ENCODE data around the gene SPHKAP.
"Not testable (repeated sequence)": the region's sequence is repeated elsewhere in the genome, so short reads cannot be mapped to it uniquely, and the experiment has no call there.

The SPHKAP gene

GRCh38 chr2:228076695-228077094, 104.8 kb downstream of the SPHKAP start:
- Histone ChIP-seq H2AK5ac (ENCODE audit: low read depth, low read length) (peak overlapping the region; percentile 37), H3K18ac (ENCODE audit: low read length) (peak overlapping the region; percentile 38), H3K14ac (ENCODE audit: low read length) (peak overlapping the region; percentile 21)
- not testable (repeated sequence) for H3K4ac ChIP-seq (ENCODE audit: low read length); H3K79me1 ChIP-seq (ENCODE audit: low read depth, low read length); H2BK120ac ChIP-seq (ENCODE audit: low read depth, low read length); H4K91ac ChIP-seq (ENCODE audit: low read depth, low read length, poor library complexity); H3K27me3 ChIP-seq (ENCODE audit: control insufficient read depth in 3 of 3, insufficient read depth in 3 of 3, low read depth in 1 of 3, low read length in 3 of 3); H3K27ac ChIP-seq (replicated peaks; ENCODE audit: low read length); DNase-seq (ENCODE audit: low spot score); H4K8ac ChIP-seq (ENCODE audit: low read depth, low read length); H3K4me3 ChIP-seq (ENCODE audit: low read length in 2 of 2); H3K9ac ChIP-seq (ENCODE audit: low read depth, low read length, poor library complexity); H3K4me1 ChIP-seq (ENCODE audit: control insufficient read depth in 2 of 2, insufficient read depth in 1 of 2, low read depth in 1 of 2, low read length in 2 of 2); H3K36me3 ChIP-seq (replicated peaks in 1 of 2; ENCODE audit: control insufficient read depth in 2 of 2, insufficient read depth in 2 of 2, low read length in 2 of 2); H2AFZ ChIP-seq (ENCODE audit: low read length); H3K23ac ChIP-seq (ENCODE audit: low read depth, low read length, poor library complexity); H3K4me2 ChIP-seq (ENCODE audit: insufficient read depth, low read length, poor library complexity, severe bottlenecking); H3K9me3 ChIP-seq (replicated peaks in 1 of 2; ENCODE audit: control insufficient read depth in 2 of 2, insufficient read depth in 1 of 2, low read depth in 1 of 2, low read length in 2 of 2); H2BK5ac ChIP-seq (ENCODE audit: low read length); H2BK12ac ChIP-seq (ENCODE audit: low read length); H2BK15ac ChIP-seq (ENCODE audit: low read length)
- WGBS, 2 donors (ENCODE audit: extremely low coverage in 2 of 2, insufficient read length in 2 of 2, insufficient replicate concordance in 1 of 2) = no CpG with 5 or more reads among the region's 1 CpG

GRCh38 chr2:228072669-228073068, 108.8 kb downstream of the SPHKAP start:
- H3K27ac ChIP-seq (replicated peaks; ENCODE audit: low read length) = no peak overlapping the region

GRCh38 chr2:228067309-228067708, 114.2 kb downstream of the SPHKAP start:
- no peak overlapping the region for H3K18ac ChIP-seq (ENCODE audit: low read length)
- no peak overlapping the region for H3K27ac ChIP-seq (replicated peaks; ENCODE audit: low read length)
- no peaks in the 10 kb centered on the region for H3K27me3 ChIP-seq (ENCODE audit: control insufficient read depth in 3 of 3, insufficient read depth in 3 of 3, low read depth in 1 of 3, low read length in 3 of 3)
- no CpG with 5 or more reads among the region's 1 CpG for WGBS, 2 donors (ENCODE audit: extremely low coverage in 2 of 2, insufficient read length in 2 of 2, insufficient replicate concordance in 1 of 2)
- no peak overlapping the region for H2AK5ac ChIP-seq (ENCODE audit: low read depth, low read length)
- H2BK12ac ChIP-seq (ENCODE audit: low read length) = no peak overlapping the region
- H3K14ac ChIP-seq (ENCODE audit: low read length) = no peak overlapping the region
- H2AFZ ChIP-seq (ENCODE audit: low read length) = no peak overlapping the region
- H3K4ac ChIP-seq (ENCODE audit: low read length) = no peak overlapping the region
- H2BK15ac ChIP-seq (ENCODE audit: low read length) = no peak overlapping the region
- H3K9ac ChIP-seq (ENCODE audit: low read depth, low read length, poor library complexity) = no peak overlapping the region
- H3K4me2 ChIP-seq (ENCODE audit: insufficient read depth, low read length, poor library complexity, severe bottlenecking) = no peak overlapping the region
- H2BK120ac ChIP-seq (ENCODE audit: low read depth, low read length) = no peak overlapping the region
- H3K23ac ChIP-seq (ENCODE audit: low read depth, low read length, poor library complexity) = no peak overlapping the region
- no peak overlapping the region for H4K8ac ChIP-seq (ENCODE audit: low read depth, low read length)
- H3K79me1 ChIP-seq (ENCODE audit: low read depth, low read length) = no peaks in the 10 kb centered on the region
- no peaks in the 10 kb centered on the region for H3K4me1 ChIP-seq (ENCODE audit: control insufficient read depth in 2 of 2, insufficient read depth in 1 of 2, low read depth in 1 of 2, low read length in 2 of 2)
- no peaks in the 10 kb centered on the region for H3K36me3 ChIP-seq (replicated peaks in 1 of 2; ENCODE audit: control insufficient read depth in 2 of 2, insufficient read depth in 2 of 2, low read length in 2 of 2)
- no peak overlapping the region for H4K91ac ChIP-seq (ENCODE audit: low read depth, low read length, poor library complexity)
- no peak overlapping the region for H2BK5ac ChIP-seq (ENCODE audit: low read length)
- no peak for DNase-seq (ENCODE audit: low spot score)
- H3K4me3 ChIP-seq (ENCODE audit: low read length in 2 of 2) = no peak overlapping the region
- no peaks in the 10 kb centered on the region for H3K9me3 ChIP-seq (replicated peaks in 1 of 2; ENCODE audit: control insufficient read depth in 2 of 2, insufficient read depth in 1 of 2, low read depth in 1 of 2, low read length in 2 of 2)

More at GRCh38 chr2:228072669-228073068, 108.8 kb downstream of the SPHKAP start:
- no peaks in the 10 kb centered on the region for H3K36me3 ChIP-seq (replicated peaks in 1 of 2; ENCODE audit: control insufficient read depth in 2 of 2, insufficient read depth in 2 of 2, low read length in 2 of 2)
- H3K18ac ChIP-seq (ENCODE audit: low read length) = no peak overlapping the region
- no peak overlapping the region for H2BK15ac ChIP-seq (ENCODE audit: low read length)
- H4K8ac ChIP-seq (ENCODE audit: low read depth, low read length) = no peak overlapping the region
- H2BK5ac ChIP-seq (ENCODE audit: low read length) = no peak overlapping the region
- H3K79me1 ChIP-seq (ENCODE audit: low read depth, low read length) = no peaks in the 10 kb centered on the region
- no peak overlapping the region for H4K91ac ChIP-seq (ENCODE audit: low read depth, low read length, poor library complexity)
- no peaks in the 10 kb centered on the region for H3K9me3 ChIP-seq (replicated peaks in 1 of 2; ENCODE audit: control insufficient read depth in 2 of 2, insufficient read depth in 1 of 2, low read depth in 1 of 2, low read length in 2 of 2)
- no peak overlapping the region for H3K9ac ChIP-seq (ENCODE audit: low read depth, low read length, poor library complexity)
- no peak overlapping the region for H2BK12ac ChIP-seq (ENCODE audit: low read length)
- H3K14ac ChIP-seq (ENCODE audit: low read length) = no peak overlapping the region
- H3K4me2 ChIP-seq (ENCODE audit: insufficient read depth, low read length, poor library complexity, severe bottlenecking) = no peak overlapping the region
- no peak overlapping the region for H2AK5ac ChIP-seq (ENCODE audit: low read depth, low read length)
- no peaks in the 10 kb centered on the region for H3K4me1 ChIP-seq (ENCODE audit: control insufficient read depth in 2 of 2, insufficient read depth in 1 of 2, low read depth in 1 of 2, low read length in 2 of 2)
- H2AFZ ChIP-seq (ENCODE audit: low read length) = no peak overlapping the region
- no peak overlapping the region for H2BK120ac ChIP-seq (ENCODE audit: low read depth, low read length)
- H3K4me3 ChIP-seq (ENCODE audit: low read length in 2 of 2) = no peak overlapping the region
- no peak overlapping the region for H3K23ac ChIP-seq (ENCODE audit: low read depth, low read length, poor library complexity)
- H3K4ac ChIP-seq (ENCODE audit: low read length) = no peak overlapping the region
- H3K27me3 ChIP-seq (ENCODE audit: control insufficient read depth in 3 of 3, insufficient read depth in 3 of 3, low read depth in 1 of 3, low read length in 3 of 3) = no peaks in the 10 kb centered on the region
- no CpG with 5 or more reads among the region's 3 CpGs for WGBS, 2 donors (ENCODE audit: extremely low coverage in 2 of 2, insufficient read length in 2 of 2, insufficient replicate concordance in 1 of 2)
- DNase-seq (ENCODE audit: low spot score) = no peak

GRCh38 chr2:228066126-228066798, 115.2 kb downstream of the SPHKAP start:
- no peak overlapping the region for H3K18ac ChIP-seq (ENCODE audit: low read length)
- no peak overlapping the region for H3K9ac ChIP-seq (ENCODE audit: low read depth, low read length, poor library complexity)
- no peaks in the 10 kb centered on the region for H3K79me1 ChIP-seq (ENCODE audit: low read depth, low read length)
- H2BK15ac ChIP-seq (ENCODE audit: low read length) = no peak overlapping the region
- no peak overlapping the region for H2AFZ ChIP-seq (ENCODE audit: low read length)
- H2AK5ac ChIP-seq (ENCODE audit: low read depth, low read length) = no peak overlapping the region
- H4K8ac ChIP-seq (ENCODE audit: low read depth, low read length) = no peak overlapping the region
- no peak overlapping the region for H3K23ac ChIP-seq (ENCODE audit: low read depth, low read length, poor library complexity)
- no peaks in the 10 kb centered on the region for H3K27me3 ChIP-seq (ENCODE audit: control insufficient read depth in 3 of 3, insufficient read depth in 3 of 3, low read depth in 1 of 3, low read length in 3 of 3)
- H3K4me2 ChIP-seq (ENCODE audit: insufficient read depth, low read length, poor library complexity, severe bottlenecking) = no peak overlapping the region
- DNase-seq (ENCODE audit: low spot score) = no peak
- no peak overlapping the region for H2BK120ac ChIP-seq (ENCODE audit: low read depth, low read length)
- no peak overlapping the region for H4K91ac ChIP-seq (ENCODE audit: low read depth, low read length, poor library complexity)
- H2BK12ac ChIP-seq (ENCODE audit: low read length) = no peak overlapping the region
- H3K4me3 ChIP-seq (ENCODE audit: low read length in 2 of 2) = no peak overlapping the region
- H3K14ac ChIP-seq (ENCODE audit: low read length) = no peak overlapping the region
- WGBS, 2 donors (ENCODE audit: extremely low coverage in 2 of 2, insufficient read length in 2 of 2, insufficient replicate concordance in 1 of 2) = no CpG with 5 or more reads among the region's 5 CpGs
- H3K9me3 ChIP-seq (replicated peaks in 1 of 2; ENCODE audit: control insufficient read depth in 2 of 2, insufficient read depth in 1 of 2, low read depth in 1 of 2, low read length in 2 of 2) = no peaks in the 10 kb centered on the region
- no peak overlapping the region for H2BK5ac ChIP-seq (ENCODE audit: low read length)
- no peak overlapping the region for H3K4ac ChIP-seq (ENCODE audit: low read length)
- H3K4me1 ChIP-seq (ENCODE audit: control insufficient read depth in 2 of 2, insufficient read depth in 1 of 2, low read depth in 1 of 2, low read length in 2 of 2) = no peaks in the 10 kb centered on the region
- no peak overlapping the region for H3K27ac ChIP-seq (replicated peaks; ENCODE audit: low read length)
- no peaks in the 10 kb centered on the region for H3K36me3 ChIP-seq (replicated peaks in 1 of 2; ENCODE audit: control insufficient read depth in 2 of 2, insufficient read depth in 2 of 2, low read length in 2 of 2)
